ENCODE data around the gene SACM1L.

DNA sequence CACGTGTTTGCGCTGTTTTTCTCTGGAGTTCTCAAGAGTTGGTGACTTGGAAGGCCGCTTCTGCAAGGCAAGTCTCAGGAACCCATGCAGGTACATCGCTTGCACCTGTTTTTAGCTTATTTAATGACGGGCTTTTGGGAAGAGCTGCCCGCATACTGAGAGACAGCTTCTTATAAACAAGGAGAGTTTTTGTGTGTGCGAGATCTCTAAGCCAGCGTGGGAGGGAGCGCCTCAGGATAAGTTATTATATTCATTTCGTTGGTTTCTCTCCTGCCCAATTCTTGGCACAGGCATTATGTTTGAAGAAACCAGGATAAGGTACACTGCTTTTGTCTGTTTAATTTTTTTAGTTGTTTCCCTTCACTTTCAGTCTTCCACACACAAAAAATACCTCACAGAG is 11.4 kb upstream of the SACM1L start:
- TF ChIP-seq POLR2A (IDR thresholded peaks at IDR 0.05; ENCODE audit: low read depth, low read length) (no peak), POLR2AphosphoS5 (IDR thresholded peaks at IDR 0.05; ENCODE audit: low read depth, low read length) (no peak), TAF1 (IDR thresholded peaks at IDR 0.05; ENCODE audit: low read depth, low read length) (no peak), SPI1 (IDR thresholded peaks at IDR 0.05; ENCODE audit: low read depth, low read length) (no peak), POU2F2 (IDR thresholded peaks at IDR 0.05; ENCODE audit: low read depth, low read length) (no peak)

All from GM12891 (cell line).